ENCODE data around the gene EN2.

GRCh38 chr7:155429651-155430050 lies 28.3 kb upstream of the EN2 start:
- TF ChIP-seq CTCF (IDR thresholded peaks at IDR 0.05) = no peak
- TF ChIP-seq POLR2A (IDR thresholded peaks at IDR 0.05) = no peak
- TF ChIP-seq POLR2AphosphoS5 (IDR thresholded peaks at IDR 0.05) = no peak

Data from prostate gland (tissue), 2 donors.